Measurements from ENCODE around the gene TVP23A.

TVP23A gene

GRCh38 chr16:10750793-10751192 is 67.8 kb downstream of the TVP23A start:
- Histone ChIP-seq H3K27ac (ENCODE audit: extremely low read depth, low read depth, low read length) (no peak overlapping the region), H3K9me3 (ENCODE audit: control insufficient read depth, insufficient read depth, low read depth, low read length) (no peaks in the 10 kb centered on the region), H3K36me3 (ENCODE audit: control insufficient read depth in 2 of 2, insufficient read depth in 1 of 2, low read length in 2 of 2) (peaks cover 6 to 66% of the 10 kb centered on the region in 2 experiments; a peak in 2 of 3 replicates), H3K4me3 (ENCODE audit: low read depth, low read length) (no peak overlapping the region), H3K4me1 (ENCODE audit: control insufficient read depth, insufficient read depth, low read length) (no peaks in the 10 kb centered on the region)
- ChIA-PET POLR2A (no interaction called here), CTCF (no interaction called here)
- TF ChIP-seq ZNF362 (tag by site-specific recombination; IDR thresholded peaks at IDR 0.05) (no peak), SP7 (tag by site-specific recombination; IDR thresholded peaks at IDR 0.05) (no peak), PATZ1 (tag by site-specific recombination; IDR thresholded peaks at IDR 0.05) (no peak), HOXD13 (CRISPR knock-in tag; IDR thresholded peaks at IDR 0.05; ENCODE audit: borderline replicate concordance) (no peak), ZBTB8A (tag by site-specific recombination; IDR thresholded peaks at IDR 0.05) (no peak), ZBTB7A (tag by site-specific recombination; IDR thresholded peaks at IDR 0.05; ENCODE audit: low read depth) (no peak), ZNF670 (tag by site-specific recombination; IDR thresholded peaks at IDR 0.05; ENCODE audit: low read depth) (no peak), ZNF2 (tag by site-specific recombination; IDR thresholded peaks at IDR 0.05) (no peak), KLF17 (tag by site-specific recombination; IDR thresholded peaks at IDR 0.05) (no peak), KLF8 (tag by site-specific recombination; IDR thresholded peaks at IDR 0.05) (no peak), ZSCAN16 (tag by site-specific recombination; IDR thresholded peaks at IDR 0.05) (no peak), ZNF354C (tag by site-specific recombination; IDR thresholded peaks at IDR 0.05; ENCODE audit: borderline replicate concordance, low read depth) (no peak), ZNF558 (tag by site-specific recombination; IDR thresholded peaks at IDR 0.05) (no peak), ZNF585B (tag by site-specific recombination; IDR thresholded peaks at IDR 0.05) (no peak), RBAK (tag by site-specific recombination; IDR thresholded peaks at IDR 0.05) (no peak)

- H3K27ac ChIP-seq (ENCODE audit: extremely low read depth, low read depth, low read length): no peak overlapping the region
- CTCF ChIA-PET: no interaction called here
- H3K4me1 ChIP-seq (ENCODE audit: control insufficient read depth, insufficient read depth, low read length): no peaks in the 10 kb centered on the region; the same call in 1 of the 2 replicates
- no peaks in the 10 kb centered on the region for H3K9me3 ChIP-seq (ENCODE audit: control insufficient read depth, insufficient read depth, low read depth, low read length)
- POLR2A ChIA-PET: no interaction called here
- H3K4me3 ChIP-seq (ENCODE audit: low read depth, low read length): no peak overlapping the region
- H3K36me3 ChIP-seq (ENCODE audit: control insufficient read depth in 2 of 2, insufficient read depth in 1 of 2, low read length in 2 of 2): peaks cover 6 to 44% of the 10 kb centered on the region in 2 experiments; a peak in 2 of 3 replicates
- TF ChIP-seq ZBTB17 (tag by site-specific recombination; IDR thresholded peaks at IDR 0.05): no peak
- TF ChIP-seq ZNF138 (tag by site-specific recombination; IDR thresholded peaks at IDR 0.05; ENCODE audit: borderline replicate concordance): no peak
- no peak for TF ChIP-seq ZNF658 (tag by site-specific recombination; IDR thresholded peaks at IDR 0.05)
- no peak for TF ChIP-seq ZNF692 (tag by site-specific recombination; IDR thresholded peaks at IDR 0.05)
- no peak for TF ChIP-seq GLIS1 (tag by site-specific recombination; IDR thresholded peaks at IDR 0.05)
- TF ChIP-seq TSHZ1 (tag by site-specific recombination; IDR thresholded peaks at IDR 0.05; ENCODE audit: borderline replicate concordance): no peak
- no peak for TF ChIP-seq ZNF501 (tag by site-specific recombination; IDR thresholded peaks at IDR 0.05)
- TF ChIP-seq ZBTB21 (tag by site-specific recombination; IDR thresholded peaks at IDR 0.05): no peak
- TF ChIP-seq ZNF335 (tag by site-specific recombination; conservative IDR thresholded peaks at IDR 0.05): no peak
- no peak for TF ChIP-seq ZNF223 (tag by site-specific recombination; IDR thresholded peaks at IDR 0.05)
- TF ChIP-seq ZBTB10 (tag by site-specific recombination; IDR thresholded peaks at IDR 0.05): no peak
Observed at GRCh38 chr16:10745841-10746240, 72.8 kb downstream of the TVP23A start.

Measured in HEK293 (cell line).